Thyroid gland (tissue), 4 donors: Measurements from ENCODE around the gene HHIPL2.

Experiments used
- CTCF ChIP-seq, 6 experiments: fragments of 200-600 bp in 3 of 6; fragments of 450-650 bp in 3 of 6; sonication (generic) in 3 of 6; IDR thresholded peaks; one replicate each; pipeline ENCODE4 v1.5.1; 2016 to 2019; ENCODE audit warnings: antibody characterized with exemption in 6 of 6, mild to moderate bottlenecking in 2 of 6, inconsistent platforms in 1 of 6, moderate library complexity in 1 of 6
- POLR2A ChIP-seq, 2 donors: fragments of 450-650 bp; IDR thresholded peaks; one replicate each; pipeline ENCODE4 v1.6.1; 2017; ENCODE audit warnings: antibody characterized with exemption in 2 of 2, mild to moderate bottlenecking in 2 of 2, moderate library complexity in 1 of 2

- TF ChIP-seq POLR2A (IDR thresholded peaks at IDR 0.05) (no peak), CTCF (IDR thresholded peaks at IDR 0.05) (no peak)
These were observed 31.4 kb upstream of the HHIPL2 start for GRCh38 chr1:222579316-222579715.
